Left colon (tissue), 2 donors: ENCODE results near the gene SERPINA9. TPM values are rescaled to one million over a fixed set of nuclear protein-coding genes. Genes with fewer than 3 reads are reported as not detected.
"Not testable (repeated sequence)": the region's sequence is repeated elsewhere in the genome, so short reads cannot be mapped to it uniquely, and the experiment has no call there.

Experiments
- ATAC-seq: fragments of 200-7000 bp; cut with Tn5 transposase; one replicate; pipeline ENCODE4 v1.9.1; 2020; ENCODE audit warnings: mild to moderate bottlenecking, moderate library complexity
- DNase-seq, 2 donors: peaks; one replicate each; pipeline ENCODE4 v3.0.0-alpha.2; 2020
- intact Hi-C, 2 donors: fragments of 100-400 bp; cut with DNase I in 1 of 2; cut with micrococcal nuclease in 1 of 2; formaldehyde crosslinking; loops; one replicate each; pipeline versions ENCODE4 v1.11.2 to v1.14.0; 2022; cut with DNase I, micrococcal nuclease
- long read RNA-seq: library from polyadenylated mRNA; unstranded; transcript quantifications from one replicate; pipeline ENCODE4 v2.0.0, GENCODE V29; 2021
- total RNA-seq, 2 donors: library from RNA; stranded (reverse); fragmentation: NEBNext Ultra II Directional; extraction: Animal tissue kit (Norgen Biotek cat#: 25700); gene quantifications; one replicate each; pipeline ENCODE4 v1.2.1, GENCODE V29; 2021
- donor health status: DM: no; HTN: no; CAD: no.
- donor health status: DM: yes; HTN: yes; CAD: no.

Gene SERPINA9, protein sequence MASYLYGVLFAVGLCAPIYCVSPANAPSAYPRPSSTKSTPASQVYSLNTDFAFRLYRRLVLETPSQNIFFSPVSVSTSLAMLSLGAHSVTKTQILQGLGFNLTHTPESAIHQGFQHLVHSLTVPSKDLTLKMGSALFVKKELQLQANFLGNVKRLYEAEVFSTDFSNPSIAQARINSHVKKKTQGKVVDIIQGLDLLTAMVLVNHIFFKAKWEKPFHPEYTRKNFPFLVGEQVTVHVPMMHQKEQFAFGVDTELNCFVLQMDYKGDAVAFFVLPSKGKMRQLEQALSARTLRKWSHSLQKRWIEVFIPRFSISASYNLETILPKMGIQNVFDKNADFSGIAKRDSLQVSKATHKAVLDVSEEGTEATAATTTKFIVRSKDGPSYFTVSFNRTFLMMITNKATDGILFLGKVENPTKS
- total RNA-seq = not detected
- long read RNA-seq = 0 reads

DNA sequence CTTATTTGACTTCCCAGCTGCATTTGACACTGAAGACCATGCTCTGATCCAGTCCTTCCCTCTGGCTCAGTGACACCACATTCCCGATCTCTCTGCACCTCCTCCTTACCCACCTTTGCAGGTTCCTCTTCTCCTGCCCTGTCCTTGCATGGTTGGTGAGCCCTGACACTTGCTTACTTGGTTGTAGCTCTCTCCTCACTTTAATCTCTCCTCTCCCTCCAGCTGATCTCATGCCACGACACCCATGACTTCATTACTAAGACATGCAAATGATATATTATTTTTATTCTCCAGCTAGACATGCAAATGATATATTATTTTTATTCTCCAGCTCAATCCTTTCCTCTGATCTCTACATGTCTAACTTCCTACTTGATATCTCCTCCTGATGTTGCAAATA lies at the start of gene SERPINA9:
Gene SERPINA9 (minus strand): TSS at position 175 of the 400 bp plus-strand sequence. CDS start 6,357 bp downstream, outside the sequence.
- ATAC-seq (no peak), DNase-seq (no peak)
- intact Hi-C loops = no loop called here

DNA sequence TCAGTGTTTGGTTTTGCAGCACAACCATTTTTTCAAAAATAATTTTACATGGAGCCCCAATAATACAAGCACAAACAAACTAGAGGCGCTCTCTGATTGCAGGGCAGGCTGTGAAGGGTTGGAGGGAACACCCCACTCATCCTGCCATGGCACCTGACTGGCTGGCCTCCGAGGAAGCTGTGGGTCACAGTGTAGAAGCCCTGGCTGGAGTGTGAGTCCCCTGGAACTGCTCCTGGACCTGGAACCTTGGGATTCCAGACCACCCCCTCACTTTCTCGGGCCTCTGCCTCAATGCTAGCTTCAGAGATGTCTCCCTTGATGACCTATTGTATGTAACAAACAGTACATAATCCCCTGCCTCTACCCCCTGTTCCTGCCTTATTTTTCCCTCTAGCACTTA lies 48.1 kb upstream of the SERPINA9 start:
- ATAC-seq = no peak
- intact Hi-C loops = no loop called here
- no peak for DNase-seq

DNA sequence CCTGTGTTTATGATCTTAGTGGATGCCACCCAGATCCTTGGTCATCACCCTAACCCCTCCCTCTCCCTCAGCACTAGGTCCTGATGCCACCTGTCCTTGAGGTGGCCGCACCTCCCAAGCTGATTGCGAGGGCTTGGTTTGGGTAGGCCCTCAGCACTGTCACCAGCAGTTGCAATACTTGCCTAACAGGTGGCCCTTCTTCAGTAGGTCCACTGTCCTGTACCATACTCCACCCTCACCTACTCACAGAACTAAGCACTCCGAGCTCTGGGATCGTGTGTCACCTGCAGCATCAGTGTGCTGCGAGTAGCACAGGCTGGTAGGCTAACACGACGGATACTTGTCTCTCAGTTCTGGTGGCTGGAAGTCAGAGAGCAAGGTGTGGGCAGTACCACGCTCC lies 47.3 kb upstream of the SERPINA9 start:
- ATAC-seq = no peak
- no peak for DNase-seq
- intact Hi-C loops = no loop called here

DNA sequence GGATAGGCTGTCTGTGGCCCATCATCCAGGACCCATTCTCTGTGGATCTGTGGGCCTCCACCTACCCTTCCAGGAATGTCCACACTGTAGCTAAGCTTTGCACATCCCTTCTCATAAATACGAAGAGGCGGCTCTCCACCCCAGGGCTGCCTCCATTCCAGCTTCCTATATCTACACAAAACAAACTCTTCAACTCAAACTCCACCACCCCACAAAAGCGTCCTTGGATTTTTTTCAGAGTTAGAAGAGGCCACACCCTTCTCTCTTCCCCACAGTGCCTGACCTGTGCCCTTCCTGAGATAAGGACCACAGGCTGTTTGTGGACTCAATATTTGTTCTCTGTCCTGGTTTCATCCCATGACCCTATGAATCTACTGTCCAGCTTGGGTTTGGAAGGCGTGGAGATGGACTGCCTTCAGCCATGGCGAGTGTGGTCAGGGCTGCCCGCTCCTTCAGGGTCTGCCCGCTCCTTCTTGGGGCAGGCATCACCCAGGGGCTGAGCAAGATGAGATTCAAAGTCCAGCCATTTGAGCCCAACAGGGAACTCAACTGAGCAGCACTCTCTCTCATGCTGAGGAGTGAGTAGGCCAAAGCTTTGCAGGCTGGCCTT lies 46.2 kb upstream of the SERPINA9 start:
- DNase-seq (no peak), ATAC-seq (no peak)
- intact Hi-C loops = no loop called here

DNA sequence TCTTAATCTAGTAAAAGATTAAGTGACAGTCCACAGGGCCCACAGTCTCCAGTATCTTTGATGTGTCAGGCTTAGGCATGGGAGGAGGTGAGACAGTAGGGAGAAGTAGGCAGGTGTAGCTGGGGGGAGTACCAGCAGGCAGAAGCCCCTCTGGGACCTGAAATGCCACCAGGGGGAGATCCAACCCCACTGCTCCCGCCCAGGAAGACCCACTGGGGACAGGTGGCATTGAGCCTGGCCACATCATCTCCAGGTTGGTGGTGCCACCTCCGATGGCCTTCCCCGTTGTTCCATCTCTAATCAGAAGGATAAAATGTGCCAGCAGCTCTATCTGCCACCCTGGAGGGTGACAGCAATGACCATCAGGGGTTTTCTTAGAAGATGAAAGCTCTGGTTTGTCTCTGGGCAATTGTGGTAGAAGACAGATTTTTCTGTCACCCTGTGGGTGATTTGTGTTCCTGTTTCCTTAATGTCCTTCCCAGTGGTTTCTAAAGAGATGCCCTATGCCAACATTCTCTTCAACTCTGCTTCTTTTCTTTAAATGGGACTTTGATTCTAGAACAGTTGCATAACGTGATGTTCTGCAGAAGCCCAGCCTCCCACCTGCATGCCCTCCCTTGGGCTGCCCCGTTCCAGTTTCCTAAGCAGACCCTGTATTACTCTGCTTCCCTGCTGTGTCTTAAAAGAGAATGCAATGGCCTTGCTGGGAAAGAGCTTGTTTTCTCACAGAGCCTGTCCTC lies 45.5 kb upstream of the SERPINA9 start:
- ATAC-seq = no peak
- no peak for DNase-seq
- intact Hi-C loops = no loop called here

DNA sequence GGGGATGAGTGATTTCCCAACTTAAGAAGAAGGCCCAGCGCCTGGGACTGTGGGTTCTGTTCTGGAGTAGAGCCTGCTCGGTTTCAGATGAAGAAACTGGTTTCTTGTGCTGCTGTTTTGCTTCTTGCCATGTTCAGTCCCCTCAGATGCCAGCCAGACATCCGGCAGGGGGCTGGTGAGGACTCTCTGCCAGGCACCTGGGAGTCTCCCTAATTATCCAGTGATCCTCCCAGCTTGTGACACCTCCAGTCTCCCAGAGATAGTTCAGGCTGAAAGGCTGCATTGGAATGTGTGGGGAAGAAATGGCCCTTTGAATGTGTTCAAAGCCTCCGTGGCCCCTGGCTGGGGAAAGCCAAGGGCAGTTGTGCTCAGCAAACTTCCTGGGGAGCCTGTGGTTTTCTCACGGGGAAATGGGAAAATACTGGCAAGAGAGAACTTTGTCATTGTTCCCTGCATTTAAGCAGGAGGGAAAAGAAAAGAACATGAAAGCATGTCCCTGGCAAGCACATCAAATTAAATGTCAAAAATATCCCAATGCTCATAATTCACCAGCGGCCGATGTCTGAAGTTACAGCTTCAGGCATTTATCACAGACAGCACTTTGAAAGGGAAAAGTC lies 41.8 kb upstream of the SERPINA9 start:
- DNase-seq (no peak), ATAC-seq (no peak)
- intact Hi-C loops = no loop called here

DNA sequence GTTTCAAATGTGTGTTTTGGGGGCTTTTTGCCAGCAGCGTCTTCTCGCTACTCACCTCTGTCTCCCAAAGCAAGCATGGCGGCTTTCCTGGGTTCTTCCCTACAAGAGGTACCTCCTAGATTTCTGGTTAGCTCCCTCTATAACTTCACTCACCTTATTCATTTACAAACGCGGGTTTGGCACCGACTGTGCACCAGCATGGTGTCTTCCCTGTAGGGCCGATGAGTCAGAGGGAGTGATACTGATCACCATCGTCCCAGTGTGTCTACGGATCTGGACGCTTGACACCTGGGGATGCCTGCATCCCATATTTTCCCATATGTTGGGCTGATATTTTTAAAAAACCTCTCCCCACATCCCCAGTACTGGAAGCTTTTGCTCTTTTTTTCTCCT lies 41.2 kb upstream of the SERPINA9 start:
- DNase-seq (no peak), ATAC-seq (no peak)
- intact Hi-C loops = no loop called here

DNA sequence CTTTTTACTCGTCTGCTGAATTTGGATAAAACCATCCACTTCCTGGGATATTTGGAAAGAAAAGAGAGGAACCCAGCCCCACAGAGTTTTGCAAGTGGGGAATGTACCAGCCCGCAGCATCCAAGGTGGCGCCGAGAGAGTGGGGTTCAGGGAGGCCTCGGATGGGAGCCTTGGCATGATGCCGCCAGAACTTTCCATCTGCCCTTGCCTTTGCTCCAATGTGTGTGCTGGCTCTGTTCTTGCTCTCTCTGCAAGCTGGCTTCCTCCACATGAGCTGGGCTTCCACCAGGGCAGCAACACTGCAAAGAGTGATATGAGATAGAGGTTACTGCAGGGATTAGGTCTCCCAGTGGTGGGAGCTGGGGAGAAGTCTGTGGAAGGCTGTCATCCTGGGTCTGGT lies 39.9 kb upstream of the SERPINA9 start:
- no peak for DNase-seq
- intact Hi-C loops = no loop called here
- ATAC-seq = no peak

DNA sequence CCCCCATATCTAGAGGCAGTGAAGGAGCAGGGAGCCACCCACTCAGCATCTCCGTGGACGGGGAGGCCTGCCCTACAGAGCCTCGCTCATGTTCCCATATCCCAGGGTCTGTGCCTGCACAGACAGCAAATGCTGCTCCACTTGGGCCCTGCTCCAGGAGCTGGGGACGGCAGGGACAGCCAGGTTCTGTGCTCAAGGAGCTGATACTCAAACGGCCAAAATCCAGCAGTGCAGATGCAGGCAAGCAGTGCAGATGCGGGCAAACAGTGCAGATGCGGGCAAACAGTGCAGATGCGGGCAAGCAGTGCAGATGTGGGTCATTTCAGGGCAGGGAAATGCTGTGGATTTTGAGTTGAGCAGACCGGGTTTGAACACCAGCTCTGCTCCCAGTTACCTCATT lies 39.4 kb upstream of the SERPINA9 start:
- ATAC-seq (no peak), DNase-seq (no peak)
- intact Hi-C loops = no loop called here

DNA sequence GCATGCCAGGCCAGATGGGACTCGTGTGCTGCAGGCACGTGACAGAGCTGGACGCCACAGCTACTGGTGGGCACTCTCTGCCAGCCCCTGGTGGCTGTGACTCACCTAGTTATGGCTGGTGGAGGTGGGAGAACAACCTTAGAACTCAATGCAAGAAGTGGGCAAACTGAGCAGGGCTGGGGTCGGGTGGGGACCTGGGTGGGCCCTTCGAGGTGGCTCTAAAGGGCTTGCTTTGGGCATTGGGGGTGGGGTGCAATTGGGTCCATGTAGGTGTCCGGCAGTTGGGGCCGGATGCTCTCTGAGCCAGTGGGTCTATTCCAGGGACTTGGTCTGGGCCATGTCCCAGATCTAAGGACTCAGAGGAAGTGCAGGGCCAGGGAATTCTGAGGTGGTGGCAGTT lies 38.4 kb upstream of the SERPINA9 start:
- DNase-seq (no peak), ATAC-seq (no peak)
- intact Hi-C loops = no loop called here

DNA sequence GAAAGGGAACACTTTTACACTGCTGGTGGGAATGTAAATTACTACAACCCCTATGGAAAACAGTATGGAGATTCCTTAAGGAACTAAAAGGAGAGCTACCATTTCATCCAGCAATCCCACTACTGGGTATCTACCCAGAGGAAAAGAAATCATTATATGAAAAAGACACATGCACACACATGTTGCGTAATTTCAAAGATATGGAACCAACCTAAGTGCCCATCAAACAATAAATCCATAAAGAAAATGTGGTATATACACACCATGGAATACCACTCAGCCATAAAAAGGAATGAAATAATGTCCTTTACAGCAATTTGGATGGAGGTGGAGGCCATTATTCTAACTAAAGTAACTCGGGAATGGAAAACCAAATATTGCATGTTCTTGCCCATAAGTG lies 34.5 kb upstream of the SERPINA9 start:
- DNase-seq, ATAC-seq, intact Hi-C loops: not testable (repeated sequence)

DNA sequence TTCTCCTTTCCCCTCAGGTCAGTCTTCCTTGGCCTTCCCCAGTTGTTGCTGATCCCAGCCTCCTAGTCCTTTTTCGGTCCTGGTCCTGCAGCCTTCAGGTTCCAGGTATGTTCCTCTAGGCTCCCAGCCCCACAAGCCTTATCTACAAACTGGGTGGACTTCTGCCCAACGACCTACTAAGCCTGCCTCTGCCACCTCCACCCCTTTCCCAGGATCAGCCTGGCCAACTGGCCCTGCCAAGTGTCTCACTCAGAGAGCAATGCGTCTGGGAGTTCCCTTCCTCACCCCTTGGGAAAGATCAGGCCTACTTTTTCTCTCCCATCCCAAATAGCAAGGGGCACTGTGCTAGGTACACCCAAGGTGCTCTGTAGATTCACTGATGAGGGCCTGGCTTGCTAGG lies 33.4 kb upstream of the SERPINA9 start, which contains the start of gene SERPINA12:
Gene SERPINA12 (minus strand): TSS at position 114 of the 400 bp plus-strand sequence. CDS start 11,072 bp downstream, outside the sequence.
- DNase-seq (no peak), ATAC-seq (no peak)
- intact Hi-C loops = no loop called here

DNA sequence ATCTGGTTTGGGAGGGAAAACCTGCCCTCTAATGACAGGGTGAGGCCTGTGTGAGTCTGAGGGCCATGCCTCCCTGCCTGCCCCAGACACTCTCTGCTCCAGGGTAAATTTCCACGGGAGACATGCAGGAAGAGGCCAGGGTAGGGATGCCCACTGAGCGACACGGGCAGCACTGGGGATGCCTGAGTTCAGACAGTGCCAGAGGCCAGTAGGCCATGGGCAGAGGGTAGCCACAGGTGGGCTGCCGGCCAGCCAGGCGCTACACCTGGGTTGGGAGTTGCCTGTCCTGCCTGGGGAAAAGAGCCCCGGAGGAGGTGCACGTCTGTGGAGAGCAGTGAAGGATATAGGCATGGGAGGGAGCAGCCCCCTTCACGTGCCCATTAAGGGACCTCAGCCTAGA lies 29.6 kb upstream of the SERPINA9 start:
- intact Hi-C loops = no loop called here
- ATAC-seq = no peak

DNA sequence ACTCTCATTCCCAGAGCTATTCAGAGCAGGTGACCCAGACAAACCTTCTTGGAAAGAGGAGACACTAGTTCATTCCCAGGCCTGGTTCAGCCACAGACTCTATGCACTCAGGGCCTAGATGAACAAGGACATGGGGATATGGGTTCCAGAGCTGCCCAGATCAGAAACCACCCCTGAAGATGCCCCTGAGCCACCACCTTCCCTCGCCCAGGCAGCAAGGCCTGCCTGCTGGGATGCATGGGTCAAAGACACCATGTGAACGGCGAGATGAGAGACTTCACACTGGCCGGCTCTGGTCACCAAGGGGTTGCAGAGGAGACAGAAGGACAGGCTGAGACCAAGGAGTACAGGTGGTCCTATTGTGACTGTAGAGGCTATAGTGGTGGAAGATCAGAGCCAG lies 29.2 kb upstream of the SERPINA9 start:
- DNase-seq (no peak), ATAC-seq (no peak)
- intact Hi-C loops = no loop called here

More for the DNA sequence above, 29.6 kb upstream of the SERPINA9 start:
- no peak for DNase-seq

DNA sequence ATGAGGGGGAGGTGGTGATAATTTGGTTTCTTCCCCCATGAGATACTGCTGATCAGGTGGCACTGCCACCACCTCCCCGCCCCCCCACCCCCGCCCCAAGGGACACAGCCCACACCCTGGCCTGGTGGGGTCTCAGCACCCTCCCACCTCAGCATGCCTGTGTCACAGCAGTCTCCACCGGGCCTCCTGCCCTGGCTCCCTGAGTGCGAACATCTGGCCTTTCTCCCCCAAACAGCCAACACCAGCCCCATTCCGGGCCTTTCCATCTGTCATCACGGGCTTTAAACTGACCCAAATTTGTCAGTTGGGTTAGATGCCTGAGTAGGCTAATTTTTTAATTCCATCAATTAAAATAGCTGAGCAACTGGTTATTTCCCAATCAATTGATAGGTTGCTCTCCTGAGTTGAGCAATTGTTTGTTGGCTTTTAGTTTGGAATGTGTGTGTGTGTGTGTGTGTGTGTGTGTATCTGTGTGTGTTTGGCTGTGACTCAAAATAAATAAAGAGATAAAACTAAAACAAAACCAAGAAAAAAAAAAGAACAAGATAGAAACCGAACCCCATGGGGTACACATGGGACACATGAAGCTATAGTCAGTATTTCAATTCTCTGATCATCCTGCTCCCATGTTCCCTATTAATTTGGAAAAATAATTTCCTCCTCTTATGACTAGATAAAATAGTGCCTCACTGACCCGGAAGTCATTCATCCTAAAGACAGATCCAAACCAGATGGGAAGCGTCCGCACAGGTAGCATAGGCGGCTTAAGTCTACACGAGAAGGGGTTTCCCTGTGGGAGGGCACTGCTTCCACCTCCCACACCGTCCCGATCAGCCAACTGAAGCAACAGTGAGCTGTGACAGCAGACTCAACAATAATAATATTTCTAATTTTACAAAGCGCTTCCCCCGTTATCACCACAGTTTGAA lies 25.9 kb upstream of the SERPINA9 start:
- intact Hi-C loops = no loop called here
- DNase-seq = no peak
- no peak for ATAC-seq

DNA sequence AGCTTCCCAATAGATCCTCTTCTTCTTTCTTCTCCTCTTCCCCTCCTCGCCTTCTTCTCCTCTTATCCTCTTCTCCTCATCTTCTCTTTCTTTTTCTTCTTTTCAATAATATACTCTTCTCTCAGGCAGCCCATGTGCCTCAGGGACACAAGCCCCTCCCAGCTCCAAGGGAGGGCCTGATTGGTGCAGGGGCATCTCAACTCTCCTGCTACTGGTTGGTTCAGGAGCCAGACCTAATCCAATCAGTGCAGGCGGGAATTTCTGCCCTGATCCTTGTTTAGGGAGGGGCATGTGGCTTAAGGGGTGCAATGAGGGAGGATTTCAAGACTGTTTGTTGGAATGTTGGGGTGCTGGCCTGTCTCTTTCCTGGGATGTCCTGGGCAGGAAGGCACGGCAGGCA lies 24.3 kb upstream of the SERPINA9 start:
- intact Hi-C loops = no loop called here
- no peak for ATAC-seq
- no peak for DNase-seq

DNA sequence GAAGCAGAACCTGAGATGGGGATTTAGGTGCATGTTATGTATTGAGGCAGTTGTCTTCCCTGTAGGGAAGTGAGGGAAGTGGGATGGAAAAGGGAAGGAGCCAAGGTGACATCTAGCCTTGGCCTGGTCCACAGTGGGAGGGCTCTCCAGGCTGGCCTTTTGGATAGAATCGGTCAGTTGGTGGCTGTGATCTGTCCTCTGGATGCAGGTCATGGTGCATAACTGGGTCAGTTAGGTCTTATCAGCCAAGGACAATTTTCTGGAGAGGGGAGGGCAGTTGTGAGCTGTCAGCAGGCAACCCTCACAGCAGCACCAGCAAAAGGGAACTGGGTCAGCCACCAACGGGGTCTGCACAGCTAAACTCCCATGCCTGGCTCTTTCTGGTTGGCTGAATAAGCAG lies 23.7 kb upstream of the SERPINA9 start:
- DNase-seq (no peak), ATAC-seq (no peak)
- intact Hi-C loops = no loop called here

DNA sequence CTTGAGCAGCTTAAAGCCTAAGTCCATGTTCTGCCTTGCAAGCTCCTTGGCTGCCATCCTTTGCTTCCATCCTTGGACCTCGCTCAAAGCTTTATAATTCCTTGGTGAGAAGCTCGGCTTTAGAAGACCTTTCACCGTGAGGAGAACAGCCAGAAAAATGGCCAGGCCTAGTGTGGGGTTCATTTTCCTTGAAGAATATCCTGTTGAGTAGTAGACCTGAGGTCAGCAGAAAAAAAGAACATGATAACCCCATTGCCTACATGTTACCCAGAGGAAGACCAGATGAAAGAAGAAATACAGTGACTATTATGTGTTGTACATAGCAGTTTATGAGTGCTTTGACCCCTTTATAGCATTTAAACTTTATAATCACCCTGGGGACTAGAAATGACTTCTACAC lies 22.2 kb upstream of the SERPINA9 start:
- intact Hi-C loops = no loop called here
- no peak for ATAC-seq
- DNase-seq = no peak
